GM12878 (cell line): Measurements from ENCODE around the gene BTNL8. TPM values are rescaled to one million over a fixed set of nuclear protein-coding genes. Genes with fewer than 3 reads are reported as not detected.

Experiments used
- ATAC-seq: fragments of 200-7000 bp; cut with Tn5 transposase; 3 replicates; pipeline ENCODE4 v1.9.1; 2020; ENCODE audit warnings: mild to moderate bottlenecking, moderate library complexity
- BruUV-seq: library from RNA; stranded (reverse); fragments of 400-500 nt; replicated peaks from 2 replicates; lab custom pipeline; 2021; lab: Mats Ljungman, UMichigan
- CTCF ChIA-PET: fragments of 300-600 bp; sonication (Branson Sonifier 250); formaldehyde crosslinking; extraction: SDS; loops from one replicate; lab custom pipeline; 2021; ENCODE audit warnings: inconsistent platforms; lab: Yijun Ruan, JAX
- POLR2A ChIA-PET: fragments of 350-600 bp; formaldehyde crosslinking; extraction: SDS; loops from one replicate; lab custom pipeline; 2021; ENCODE audit warnings: inconsistent platforms; lab: Charles Lee
- RAD21 ChIA-PET: fragments of 300-600 bp; sonication (Branson Sonifier 250); formaldehyde crosslinking; loops from one replicate; lab custom pipeline; 2023; ENCODE audit warnings: antibody characterized with exemption; ENCODE audit not compliant: unreplicated experiment; lab: Charles Lee
- SMC1A ChIA-PET: fragments of 300-600 bp; sonication (Branson Sonifier 250); formaldehyde crosslinking; loops from one replicate; lab custom pipeline; 2023; ENCODE audit not compliant: unreplicated experiment, uncharacterized antibody; lab: Charles Lee
- DNase-seq: peaks from one replicate; pipeline ENCODE4 v3.0.0-alpha.2; 2011; ENCODE audit warnings: low read depth, low spot score
- FAIRE-seq: peaks from 3 replicates; lab custom pipeline; 2011; peaks lifted over from hg19 to GRCh38; lab: Jason Lieb, UNC
- H2AFZ ChIP-seq: 2 replicates; pipeline ENCODE4 v1.6.0; 2011; ENCODE audit warnings: low read depth, low read length, control low read depth; ENCODE audit not compliant: control insufficient read depth
- H3K27ac ChIP-seq: 2 replicates; pipeline ENCODE4 v1.5.1; 2011; ENCODE audit warnings: control low read depth; ENCODE audit not compliant: control insufficient read depth, insufficient read depth
- H3K27me3 ChIP-seq, 2 experiments: replicated peaks in 1 of 2; 2 replicates each; pipeline versions ENCODE4 v1.6.0 to v1.6.1; 2011; ENCODE audit warnings: low read length in 1 of 2; ENCODE audit not compliant: control insufficient read depth in 2 of 2, insufficient read depth in 2 of 2
- H3K36me3 ChIP-seq, 2 experiments: 2 replicates each; pipeline ENCODE4 v1.5.1; 2011; ENCODE audit warnings: low read length in 1 of 2; ENCODE audit not compliant: control insufficient read depth in 2 of 2, insufficient read depth in 2 of 2
- H3K4me1 ChIP-seq: 2 replicates; pipeline ENCODE4 v1.6.1; 2011; ENCODE audit warnings: mild to moderate bottlenecking, low read length, moderate library complexity, mixed read lengths; ENCODE audit not compliant: control insufficient read depth, insufficient read depth
- H3K4me2 ChIP-seq: 2 replicates; pipeline ENCODE4 v1.6.0; 2011; ENCODE audit warnings: control low read depth; ENCODE audit not compliant: control insufficient read depth, insufficient read depth
- H3K4me3 ChIP-seq: fragments of 200-600 bp; sonication (generic); 2 replicates; pipeline ENCODE4 v1.5.1; 2016
- H3K79me2 ChIP-seq: 2 replicates; pipeline ENCODE4 v1.6.0; 2011; ENCODE audit warnings: low read length; ENCODE audit not compliant: control insufficient read depth, insufficient read depth
- H3K9ac ChIP-seq: 2 replicates; pipeline ENCODE4 v1.8.0; 2011; ENCODE audit warnings: low read length, control low read depth, mixed read lengths; ENCODE audit not compliant: control insufficient read depth, insufficient read depth
- H3K9me3 ChIP-seq: replicated peaks from 3 replicates; pipeline ENCODE4 v1.5.1; 2011; ENCODE audit warnings: mild to moderate bottlenecking, low read length; ENCODE audit not compliant: control insufficient read depth, insufficient read depth
- H4K20me1 ChIP-seq: 2 replicates; pipeline ENCODE4 v1.6.0; 2011; ENCODE audit not compliant: control insufficient read depth, insufficient read depth
- ATF7 ChIP-seq: fragments of 450-650 bp; IDR thresholded peaks from 2 replicates; pipeline ENCODE4 v1.6.1; 2016; ENCODE audit warnings: low read depth, mild to moderate bottlenecking
- CBFB ChIP-seq: IDR thresholded peaks from 2 replicates; pipeline ENCODE4 v1.6.1; 2016; ENCODE audit warnings: antibody characterized with exemption, low read depth
- EP300 ChIP-seq, 2 experiments: fragments of 150-350 bp in 1 of 2; IDR thresholded peaks; 2 replicates each; pipeline ENCODE4 v1.6.1; 2011 to 2012; ENCODE audit warnings: low read depth in 2 of 2, low read length in 2 of 2, borderline replicate concordance in 1 of 2, improper control_type of control experiment in 1 of 2, inconsistent platforms in 1 of 2; ENCODE audit not compliant: control insufficient read depth in 1 of 2
- ETV6 ChIP-seq, 2 experiments: fragments of 450-650 bp in 1 of 2; IDR thresholded peaks in 1 of 2; conservative IDR thresholded peaks in 1 of 2; 2 replicates each; pipeline ENCODE4 v1.6.1; 2014; ENCODE audit warnings: antibody characterized with exemption in 1 of 2, borderline replicate concordance in 1 of 2, low read depth in 1 of 2, mild to moderate bottlenecking in 1 of 2, moderate library complexity in 1 of 2
- HDAC6 ChIP-seq: fragments of 200-600 bp; sonication (generic); IDR thresholded peaks from one replicate; pipeline ENCODE4 v1.8.0; 2017; ENCODE audit warnings: antibody characterized with exemption; ENCODE audit not compliant: unreplicated experiment
- IKZF2 ChIP-seq, 2 experiments: fragments of 450-650 bp; IDR thresholded peaks; 2 replicates each; pipeline ENCODE4 v1.6.1; 2017; ENCODE audit warnings: mild to moderate bottlenecking in 2 of 2, moderate library complexity in 2 of 2
- JUNB ChIP-seq: IDR thresholded peaks from 2 replicates; pipeline ENCODE4 v1.6.1; 2016; ENCODE audit warnings: antibody characterized with exemption, mild to moderate bottlenecking
- MYB ChIP-seq: fragments of 150-350 bp; IDR thresholded peaks from 2 replicates; pipeline ENCODE4 v1.6.1; 2014; ENCODE audit warnings: mild to moderate bottlenecking, low read depth, low read length, borderline replicate concordance
- POLR2A ChIP-seq: IDR thresholded peaks from 2 replicates; pipeline ENCODE4 v1.6.1; 2011; ENCODE audit warnings: low read depth, mild to moderate bottlenecking, low read length
- SPI1 ChIP-seq: IDR thresholded peaks from 2 replicates; pipeline ENCODE4 v1.6.1; 2011; ENCODE audit warnings: low read depth, mild to moderate bottlenecking, low read length, moderate library complexity, borderline replicate concordance; ENCODE audit not compliant: insufficient read depth
- ZNF384 ChIP-seq: IDR thresholded peaks from 2 replicates; pipeline ENCODE4 v1.6.1; 2012; ENCODE audit warnings: low read depth, mild to moderate bottlenecking, low read length, improper control_type of control experiment, borderline replicate concordance
- WGBS: methylation state at CpG from one replicate; pipeline ENCODE4 v1.1.6; 2016; ENCODE audit warnings: low lambda C conversion rate; ENCODE audit not compliant: insufficient replicate concordance, insufficient coverage; ENCODE audit errors: missing lambda C conversion rate; 5-methylcytosine and 5-hydroxymethylcytosine counted together
- in situ Hi-C: fragments of 300-500 bp; cut with MboI; formaldehyde crosslinking; loops from 9 replicates; pipeline ENCODE4 v1.14.3; 2018; ENCODE audit warnings: mixed read lengths
- intact Hi-C: fragments of 100-400 bp; cut with micrococcal nuclease; formaldehyde crosslinking; loops from one replicate; pipeline ENCODE4 v1.14.2; 2022; ENCODE audit not compliant: unreplicated experiment
- polyA plus RNA-seq, 11 experiments: library from polyadenylated mRNA; depleted of rRNA in 4 of 11; unstranded in 6 of 11; stranded (reverse) in 5 of 11; fragments of >200 nt; fragmentation: Nextera tagmentation in 4 of 11; fragmentation: Illumina TruSeq in 1 of 11; extraction: Ambion mirVana in 4 of 11; extraction: Trizol in 1 of 11; gene quantifications; 1 replicate in 1 of 11; 2 replicates in 10 of 11; pipeline versions ENCODE4 v1.2.1 to v1.2.3, GENCODE V29; 2011 to 2016; ENCODE audit warnings: inconsistent platforms in 2 of 11, missing spikeins in 2 of 11, low read depth in 1 of 11
- total RNA-seq, 4 experiments: library from RNA; depleted of rRNA in 3 of 4; stranded (reverse); fragments of >200 nt in 3 of 4; fragmentation: Illumina TruSeq in 1 of 4; extraction: Trizol in 1 of 4; gene quantifications; 2 replicates each; pipeline versions ENCODE4 v1.2.1 to v1.2.3, GENCODE V29; 2013 to 2021
- TF ChIP-seq, protein P1 (sequence below): fragments of 450-650 bp; IDR thresholded peaks from 2 replicates; pipeline ENCODE4 v1.6.1; 2017; ENCODE audit warnings: low read depth, mild to moderate bottlenecking, moderate library complexity

BTNL8 gene
- total and polyA plus RNA-seq, 10 of the 15 experiments (the other 5 are each of a cell fraction or from before 2014, with no cell fraction given): 0.13 to 3.4 (median 0.26) TPM; not detected in 2

DNA sequence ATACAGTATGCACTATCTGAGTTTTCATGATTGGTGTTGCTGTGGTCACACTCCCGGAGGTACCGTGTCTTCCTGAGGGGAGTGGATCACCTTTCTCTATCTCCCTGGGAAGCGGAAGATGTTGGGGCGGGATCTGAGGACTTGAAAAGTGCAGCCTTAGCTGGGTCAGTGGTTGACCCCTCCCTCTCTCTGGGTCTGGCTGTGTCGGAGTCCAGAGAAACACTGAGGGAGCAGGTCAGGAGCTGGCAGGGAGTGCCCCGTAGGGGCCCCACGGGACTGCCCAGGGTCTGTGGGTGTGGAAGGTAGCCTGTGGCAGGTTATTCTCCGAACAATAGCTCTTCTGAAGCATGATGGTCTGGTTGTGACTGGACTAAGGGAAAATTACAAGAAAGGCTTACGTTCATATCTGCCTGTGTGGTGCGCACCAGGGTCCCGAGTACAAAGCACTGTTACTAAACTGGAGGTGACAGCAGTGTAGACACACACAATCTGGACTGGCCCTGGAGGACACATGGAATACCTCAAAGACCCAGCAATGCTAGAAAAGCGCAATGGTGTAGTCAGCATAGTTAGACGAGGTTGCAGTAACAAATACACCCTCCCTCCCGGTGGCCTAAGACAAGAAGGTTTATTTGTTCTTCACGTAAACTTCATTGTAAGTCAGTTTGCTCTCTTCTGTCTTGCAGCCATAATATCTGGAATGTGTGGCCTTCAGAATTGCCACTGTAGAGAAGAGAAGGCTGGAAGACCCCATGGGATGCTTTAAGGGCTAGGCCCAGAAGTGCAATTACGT is 28.5 kb upstream of the BTNL8 start:
- no peak overlapping the region for H3K4me3 ChIP-seq
- RAD21 ChIA-PET: interaction anchor here (0.6 to 3.0 kb wide), 10 partner anchors 10 to 303 kb away, joined by 3 to 12 read pairs (median 4); no protein-coding TSS in a partner anchor
- no peaks in the 10 kb centered on the region for H3K79me2 ChIP-seq
- no peaks in the 10 kb centered on the region for H3K9me3 ChIP-seq
- CTCF ChIA-PET: interaction anchor here (0.9 to 4.9 kb wide), 12 partner anchors 8 to 298 kb away, joined by 3 to 50 read pairs (median 8); no protein-coding TSS in a partner anchor
- WGBS: 70% methylated on average over 16 of the region's 16 CpGs
- FAIRE-seq (no peak), DNase-seq (no peak), ATAC-seq (no peak)
- no peak overlapping the region for H3K9ac ChIP-seq
- peaks cover 19% of the 10 kb centered on the region for H3K4me1 ChIP-seq
- no peaks in the 10 kb centered on the region for H3K36me3 ChIP-seq
- H2AFZ ChIP-seq: no peak overlapping the region
- TF ChIP-seq SPI1 (no peak), EP300 (IDR thresholded peaks at IDR 0.05; ENCODE audit: borderline replicate concordance in 1 of 2, control insufficient read depth in 1 of 2, low read depth in 2 of 2, low read length in 2 of 2) (no peak), POLR2A (no peak), HDAC6 (no peak), ZNF384 (no peak), MYB (no peak), JUNB (no peak), ETV6 (conservative IDR thresholded peaks at IDR 0.05 in 1 of 2, IDR thresholded peaks at IDR 0.05 in 1 of 2; ENCODE audit: borderline replicate concordance in 1 of 2, low read depth in 1 of 2) (no peak), CBFB (no peak), ATF7 (no peak), IKZF2 (IDR thresholded peaks at IDR 0.05) (no peak)
- TF ChIP-seq, protein P1, sequence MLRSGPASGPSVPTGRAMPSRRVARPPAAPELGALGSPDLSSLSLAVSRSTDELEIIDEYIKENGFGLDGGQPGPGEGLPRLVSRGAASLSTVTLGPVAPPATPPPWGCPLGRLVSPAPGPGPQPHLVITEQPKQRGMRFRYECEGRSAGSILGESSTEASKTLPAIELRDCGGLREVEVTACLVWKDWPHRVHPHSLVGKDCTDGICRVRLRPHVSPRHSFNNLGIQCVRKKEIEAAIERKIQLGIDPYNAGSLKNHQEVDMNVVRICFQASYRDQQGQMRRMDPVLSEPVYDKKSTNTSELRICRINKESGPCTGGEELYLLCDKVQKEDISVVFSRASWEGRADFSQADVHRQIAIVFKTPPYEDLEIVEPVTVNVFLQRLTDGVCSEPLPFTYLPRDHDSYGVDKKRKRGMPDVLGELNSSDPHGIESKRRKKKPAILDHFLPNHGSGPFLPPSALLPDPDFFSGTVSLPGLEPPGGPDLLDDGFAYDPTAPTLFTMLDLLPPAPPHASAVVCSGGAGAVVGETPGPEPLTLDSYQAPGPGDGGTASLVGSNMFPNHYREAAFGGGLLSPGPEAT: no peak
- in situ Hi-C loops (no loop called here), intact Hi-C loops (no loop called here)
- no peaks in the 10 kb centered on the region for H4K20me1 ChIP-seq
- POLR2A ChIA-PET: no interaction called here
- H3K27me3 ChIP-seq: no peaks in the 10 kb centered on the region
- H3K4me2 ChIP-seq: no peak overlapping the region
- H3K27ac ChIP-seq: no peak overlapping the region
- SMC1A ChIA-PET: interaction anchor here (0.6 to 2.6 kb wide), 8 partner anchors 55 to 338 kb away, joined by 3 to 17 read pairs (median 3); no protein-coding TSS in a partner anchor
- no TSS peak for BruUV-seq
